HG03095 (cell line): ENCODE measurements around the gene SERTAD4.
"Not testable (repeated sequence)": the region's sequence is repeated elsewhere in the genome, so short reads cannot be mapped to it uniquely, and the experiment has no call there.

ENCODE experiments used
- ATAC-seq: cut with Tn5 transposase; IDR thresholded peaks from one replicate; pipeline ENCODE4 v1.9.1; 2021; ENCODE audit warnings: moderate library complexity; ENCODE audit not compliant: unreplicated experiment

Gene SERTAD4

GRCh38 chr1:210232511-210233215 is at the start of gene SERTAD4:
SERTAD4 (plus strand) TSS chr1:210232796; CDS start chr1:210237961, 5,165 bp downstream.
- no peak for ATAC-seq

DNA sequence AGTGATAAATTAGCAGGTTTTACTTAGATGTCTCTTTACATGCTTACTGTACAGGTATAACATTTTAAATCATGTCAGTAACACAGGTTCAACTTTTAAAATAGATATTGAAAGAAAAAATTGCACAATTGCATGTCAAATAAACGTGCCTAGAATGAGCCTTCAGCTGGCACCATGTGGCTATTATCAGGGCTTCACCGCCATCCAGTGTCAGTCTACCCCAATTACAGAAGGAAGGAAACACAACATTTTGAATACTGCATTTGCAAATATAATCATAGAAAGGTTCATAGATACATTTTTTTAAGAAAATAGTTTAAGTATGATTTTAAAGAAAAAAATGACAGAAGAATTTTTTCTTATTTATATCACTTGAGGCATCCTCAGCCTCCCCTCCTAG is 47.5 kb upstream of the SERTAD4 start:
- ATAC-seq = no peak

DNA sequence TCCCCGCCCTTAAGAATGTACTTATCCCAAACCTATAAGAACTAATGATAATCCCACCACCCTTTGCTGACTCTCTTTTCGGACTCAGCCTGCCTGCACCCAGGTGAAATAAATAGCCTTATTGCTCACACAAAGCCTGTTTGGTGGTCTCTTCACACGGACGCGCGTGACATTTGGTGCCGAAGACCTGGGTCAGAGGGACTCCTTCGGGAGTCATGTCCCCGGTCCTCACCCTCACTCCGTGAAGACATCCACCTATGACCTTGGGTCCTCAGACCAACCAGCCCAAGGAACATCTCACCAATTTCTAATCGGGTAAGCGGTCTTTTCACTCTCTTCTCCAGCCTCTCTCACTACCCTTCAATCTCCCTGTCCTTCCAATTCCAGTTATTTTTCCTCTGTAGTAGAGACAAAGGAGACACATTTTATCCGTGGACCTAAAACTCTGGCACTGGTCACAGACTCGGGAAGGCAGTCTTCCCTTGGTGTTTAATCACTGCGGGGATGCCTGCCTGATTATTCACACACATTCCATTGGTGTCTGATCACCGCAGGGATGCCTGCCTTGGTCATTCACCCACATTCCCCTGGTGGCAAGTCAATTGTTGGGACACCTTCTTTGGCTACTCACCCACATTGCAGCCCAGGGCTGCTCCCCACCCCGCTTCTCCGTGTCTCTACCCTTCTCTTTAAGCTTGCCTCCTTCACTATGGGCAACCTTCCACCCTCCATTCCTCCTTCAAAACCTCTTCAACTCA is 44.6 kb upstream of the SERTAD4 start:
- ATAC-seq = not testable (repeated sequence)

- ATAC-seq = no peak
These were observed 43.2 kb upstream of the SERTAD4 start for GRCh38 chr1:210189426-210189825.

DNA sequence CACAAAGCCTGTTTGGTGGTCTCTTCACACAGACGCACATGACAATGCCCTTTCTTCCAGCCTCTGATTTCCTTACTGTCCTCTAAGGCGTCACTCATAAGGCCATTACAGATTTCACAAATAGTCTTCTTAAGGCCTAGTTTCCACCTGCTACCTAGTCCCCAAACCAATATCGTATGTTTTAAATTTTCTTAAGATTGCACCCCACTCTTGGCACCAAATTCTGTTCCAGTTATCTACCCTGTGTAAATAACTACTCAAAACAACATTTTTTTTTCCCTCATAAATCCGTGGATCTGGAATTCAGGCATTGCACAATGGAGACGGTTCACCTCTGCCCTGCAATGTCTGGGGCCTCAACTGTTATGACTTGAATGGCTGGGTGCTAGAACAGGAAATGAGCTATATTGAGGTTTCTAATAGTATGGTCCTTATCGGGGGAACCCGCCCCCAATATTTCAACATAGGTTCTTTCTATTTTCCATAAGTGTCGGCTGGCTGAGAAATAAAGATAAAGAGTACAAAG is 36.9 kb upstream of the SERTAD4 start:
- no peak for ATAC-seq

DNA sequence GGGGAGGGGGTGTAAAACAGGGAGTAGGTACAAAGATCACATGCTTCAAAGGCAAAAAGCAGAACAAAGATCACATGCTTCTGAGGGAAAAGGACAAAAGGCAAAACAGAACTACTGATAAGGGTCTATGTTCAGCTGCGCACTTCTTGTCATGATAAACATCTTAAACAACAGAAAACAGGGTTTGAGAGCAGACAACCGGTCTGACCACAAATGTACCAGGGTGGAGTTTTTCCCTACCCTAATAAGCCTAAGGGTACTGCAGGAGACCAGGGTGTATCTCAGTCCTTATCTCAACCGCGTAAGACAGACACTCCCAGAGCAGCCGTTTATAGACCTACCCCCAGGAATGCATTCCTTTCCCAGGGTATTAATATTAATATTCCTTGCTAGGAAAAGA is 36.3 kb upstream of the SERTAD4 start:
- ATAC-seq = not testable (repeated sequence)

- no peak for ATAC-seq
These were observed 33.8 kb upstream of the SERTAD4 start for GRCh38 chr1:210198840-210199239.

GRCh38 chr1:210200124-210200736 is 32.4 kb upstream of the SERTAD4 start:
- ATAC-seq = no peak

DNA sequence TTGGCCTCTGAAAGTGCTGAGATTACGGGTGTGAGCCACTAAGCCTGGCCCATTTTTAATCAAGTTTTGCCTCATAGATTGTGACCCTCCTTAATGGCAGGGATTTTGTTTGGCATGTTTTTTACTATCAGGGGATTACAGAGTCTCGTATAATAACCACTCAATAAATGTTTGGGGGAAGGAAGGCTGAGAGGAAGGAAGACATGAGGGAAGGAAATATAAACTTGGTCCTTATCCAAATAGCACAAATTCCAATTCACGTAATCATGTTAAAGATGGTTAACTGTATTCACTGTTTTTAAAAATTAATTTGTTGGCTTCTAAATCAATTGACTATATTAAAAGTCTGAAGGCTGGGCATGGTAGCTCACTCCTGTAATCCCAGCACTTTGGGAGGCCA is 30.9 kb upstream of the SERTAD4 start:
- no peak for ATAC-seq

- ATAC-seq = no peak
These were observed 24.8 kb upstream of the SERTAD4 start for GRCh38 chr1:210207597-210208450.

DNA sequence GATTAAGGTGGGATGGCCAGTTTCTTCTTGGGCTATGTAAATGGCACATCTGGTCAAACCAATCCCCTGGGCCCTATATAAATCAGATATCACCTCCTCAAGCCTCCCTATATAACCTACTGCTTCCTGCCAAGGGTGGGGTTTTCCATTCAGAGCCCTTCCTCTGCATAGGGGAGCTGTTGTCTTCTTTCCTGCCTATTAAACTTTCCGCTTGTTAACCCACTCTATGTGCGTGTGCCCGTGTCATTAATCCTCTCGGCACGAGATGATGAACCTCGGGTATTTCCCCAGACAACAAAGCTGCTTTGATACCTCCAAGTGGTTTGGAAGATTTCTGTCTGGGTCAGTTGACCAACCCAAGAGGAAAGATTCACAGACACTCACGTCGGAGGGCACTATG is 19.3 kb upstream of the SERTAD4 start:
- ATAC-seq = no peak

GRCh38 chr1:210214573-210215409 is 17.8 kb upstream of the SERTAD4 start:
- ATAC-seq = no peak

- no peak for ATAC-seq
These were observed 15.1 kb upstream of the SERTAD4 start for GRCh38 chr1:210217482-210217881.

GRCh38 chr1:210218047-210218446 is 14.5 kb upstream of the SERTAD4 start:
- ATAC-seq = no peak

DNA sequence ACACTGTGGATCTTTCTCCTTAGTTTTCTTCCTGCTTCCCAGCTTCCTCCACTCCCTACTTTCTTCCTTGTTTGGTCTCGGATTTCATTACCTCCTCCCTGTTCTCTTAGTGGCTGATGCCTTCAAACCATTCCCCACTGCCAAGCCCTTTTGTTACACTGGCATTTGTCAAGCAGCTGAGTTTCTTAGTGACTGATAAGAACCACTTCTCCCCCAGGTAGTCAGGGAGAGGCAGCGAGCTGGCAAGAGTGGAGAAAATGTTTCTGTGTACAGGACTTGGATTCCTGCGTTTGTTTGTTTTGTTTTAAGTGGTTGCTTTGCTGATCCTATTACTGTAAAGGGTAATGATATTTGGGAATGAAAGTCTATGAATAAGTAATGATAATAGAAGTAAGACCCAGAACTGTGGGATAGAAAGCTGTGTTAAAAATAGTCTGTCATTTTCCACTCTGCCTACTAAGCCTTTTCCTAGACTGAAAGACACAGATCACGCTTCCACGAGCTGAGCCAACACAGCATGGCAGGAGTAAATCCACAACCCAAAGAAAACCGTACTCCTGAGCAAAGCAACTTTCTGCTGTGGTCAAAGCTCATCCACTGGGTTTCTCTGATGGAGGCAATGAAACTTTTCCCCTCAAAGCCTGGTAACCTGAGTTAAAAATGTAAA is 10.1 kb upstream of the SERTAD4 start:
- no peak for ATAC-seq

- no peak for ATAC-seq
These were observed 9.2 kb upstream of the SERTAD4 start for GRCh38 chr1:210223226-210223904.

DNA sequence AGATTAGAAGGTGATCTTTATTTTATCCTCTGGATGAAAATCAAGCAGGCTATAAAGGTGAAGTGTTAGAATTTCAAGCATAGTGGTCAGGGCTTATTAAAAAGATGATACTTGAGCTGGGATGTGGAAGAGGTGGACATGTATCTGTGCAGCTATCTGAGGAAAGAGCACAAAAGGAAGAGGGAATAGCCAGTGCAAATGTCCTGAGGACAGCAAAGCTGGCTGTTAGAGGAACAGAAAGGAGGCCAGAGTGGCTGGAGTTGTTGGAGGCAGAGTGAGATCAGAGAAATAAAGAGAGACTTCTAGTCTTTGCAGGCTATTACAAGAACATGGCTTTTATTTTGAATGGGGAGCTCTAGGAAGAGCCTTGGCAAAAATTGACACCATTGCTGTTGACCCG is 4.4 kb upstream of the SERTAD4 start:
- no peak for ATAC-seq

GRCh38 chr1:210230149-210230695 is 2.4 kb upstream of the SERTAD4 start:
- no peak for ATAC-seq
